ENCODE results near the gene CCL18.

DNA sequence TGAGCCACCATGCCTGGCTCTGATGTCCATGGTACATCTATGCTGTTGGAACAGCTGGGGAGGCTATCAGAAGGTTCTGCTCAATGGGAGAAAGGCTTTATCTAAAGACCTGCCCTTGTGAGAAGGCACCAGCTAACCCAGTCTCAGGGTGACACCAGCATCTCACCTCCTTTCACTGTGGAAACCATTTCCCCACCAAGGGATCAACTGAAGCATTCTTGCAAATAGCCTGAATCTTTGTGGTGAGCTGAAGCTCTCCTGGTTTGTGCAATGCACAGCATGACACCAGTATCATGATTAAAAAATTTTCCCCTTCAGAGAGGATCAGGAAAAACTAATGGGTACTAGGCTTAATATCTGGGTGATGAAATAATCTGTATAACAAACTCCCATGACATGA, 5.1 kb downstream of the CCL18 start:
- TF ChIP-seq EZH2phosphoT487 (conservative IDR thresholded peaks at IDR 0.05; ENCODE audit: low read length) = no peak
- no peak for TF ChIP-seq CTCF (IDR thresholded peaks at IDR 0.05; ENCODE audit: insufficient read depth, low read length, poor library complexity, severe bottlenecking)
